Fibroblast of lung (primary cell): Measurements from ENCODE around the gene TMEM127.

Experiments
- CTCF ChIP-seq, 2 donors: IDR thresholded peaks in 1 of 2; conservative IDR thresholded peaks in 1 of 2; 1 replicate in 1 of 2; 2 replicates in 1 of 2; pipeline ENCODE4 v1.5.1; 2011 to 2012; ENCODE audit warnings: low read length in 2 of 2, control low read depth in 1 of 2, inconsistent platforms in 1 of 2, low read depth in 1 of 2, mild to moderate bottlenecking in 1 of 2
- EZH2 ChIP-seq: IDR thresholded peaks from 2 replicates; pipeline ENCODE4 v1.5.1; 2012; ENCODE audit warnings: low read length, control low read depth, mild to moderate bottlenecking; ENCODE audit errors: missing control alignments

GRCh38 chr2:96287273-96287856, 21.6 kb upstream of the TMEM127 start:
- TF ChIP-seq CTCF (conservative IDR thresholded peaks at IDR 0.05 in 1 of 2, IDR thresholded peaks at IDR 0.05 in 1 of 2; ENCODE audit: low read depth in 1 of 2, low read length in 2 of 2): no peak
- TF ChIP-seq EZH2: no peak
